Mononuclear cell (primary cell): ENCODE measurements around the gene KCNQ2. TPM values are rescaled to one million over a fixed set of nuclear protein-coding genes. Genes with fewer than 3 reads are reported as not detected.

Experiments
- H3K27me3 ChIP-seq: 2 replicates; pipeline ENCODE4 v1.6.0; 2011; ENCODE audit warnings: low read length, control low read depth; ENCODE audit not compliant: insufficient read depth
- H3K4me1 ChIP-seq: 2 replicates; pipeline ENCODE4 v1.5.1; 2011; ENCODE audit warnings: mild to moderate bottlenecking, low read length, control low read depth; ENCODE audit not compliant: insufficient read depth
- H3K4me3 ChIP-seq: 2 replicates; pipeline ENCODE4 v1.5.1; 2011; ENCODE audit warnings: mild to moderate bottlenecking, low read length, moderate library complexity
- H3K9me3 ChIP-seq: 2 replicates; pipeline ENCODE4 v1.5.1; 2011; ENCODE audit warnings: low read depth, mild to moderate bottlenecking, control low read depth, low read length
- total RNA-seq: library from RNA; depleted of rRNA; stranded (reverse); fragments of >200 nt; gene quantifications from one replicate; pipeline ENCODE4 v1.2.3, GENCODE V29; 2012

The KCNQ2 gene
- total RNA-seq, 1 donor = under 0.01 TPM

DNA sequence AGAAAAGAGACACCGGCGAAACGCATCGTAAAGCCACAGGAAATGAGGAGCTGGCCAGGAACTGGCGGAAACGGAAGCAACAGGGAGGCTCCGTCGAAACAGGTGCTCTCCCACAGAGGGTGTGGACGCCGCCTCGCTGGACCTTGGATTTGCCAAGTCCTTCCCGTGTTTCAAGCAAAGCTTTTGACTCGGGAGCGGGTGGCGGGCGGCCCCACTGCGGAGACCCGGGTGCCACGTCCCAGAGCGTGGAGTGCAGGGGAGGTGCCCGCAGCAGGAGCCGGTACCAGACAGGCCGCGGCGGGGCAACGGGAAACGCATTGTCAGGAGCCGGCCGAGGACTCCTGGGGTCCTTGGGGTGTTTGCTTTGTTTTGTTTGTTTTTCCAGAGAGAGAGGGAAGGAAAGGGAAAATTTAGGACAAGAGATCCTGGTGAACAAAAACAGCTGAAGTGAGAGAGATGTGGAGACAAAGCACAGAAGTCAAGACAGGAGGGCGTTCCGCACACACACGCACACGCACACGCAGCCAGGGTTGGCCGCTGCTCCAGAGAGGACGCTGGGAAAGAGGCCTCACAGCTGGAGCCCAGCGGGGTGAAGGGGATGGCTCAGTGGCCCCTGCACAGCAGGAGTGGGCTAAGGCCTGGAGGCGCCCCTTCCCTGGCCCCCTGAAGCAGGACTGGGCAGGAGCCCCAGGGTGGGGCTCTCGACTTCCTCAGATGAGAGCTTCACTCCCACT lies 60.4 kb downstream of the KCNQ2 start:
- no peaks in the 10 kb centered on the region for H3K4me1 ChIP-seq
- H3K27me3 ChIP-seq = no peaks in the 10 kb centered on the region
- no peak overlapping the region for H3K4me3 ChIP-seq
- H3K9me3 ChIP-seq = no peaks in the 10 kb centered on the region

DNA sequence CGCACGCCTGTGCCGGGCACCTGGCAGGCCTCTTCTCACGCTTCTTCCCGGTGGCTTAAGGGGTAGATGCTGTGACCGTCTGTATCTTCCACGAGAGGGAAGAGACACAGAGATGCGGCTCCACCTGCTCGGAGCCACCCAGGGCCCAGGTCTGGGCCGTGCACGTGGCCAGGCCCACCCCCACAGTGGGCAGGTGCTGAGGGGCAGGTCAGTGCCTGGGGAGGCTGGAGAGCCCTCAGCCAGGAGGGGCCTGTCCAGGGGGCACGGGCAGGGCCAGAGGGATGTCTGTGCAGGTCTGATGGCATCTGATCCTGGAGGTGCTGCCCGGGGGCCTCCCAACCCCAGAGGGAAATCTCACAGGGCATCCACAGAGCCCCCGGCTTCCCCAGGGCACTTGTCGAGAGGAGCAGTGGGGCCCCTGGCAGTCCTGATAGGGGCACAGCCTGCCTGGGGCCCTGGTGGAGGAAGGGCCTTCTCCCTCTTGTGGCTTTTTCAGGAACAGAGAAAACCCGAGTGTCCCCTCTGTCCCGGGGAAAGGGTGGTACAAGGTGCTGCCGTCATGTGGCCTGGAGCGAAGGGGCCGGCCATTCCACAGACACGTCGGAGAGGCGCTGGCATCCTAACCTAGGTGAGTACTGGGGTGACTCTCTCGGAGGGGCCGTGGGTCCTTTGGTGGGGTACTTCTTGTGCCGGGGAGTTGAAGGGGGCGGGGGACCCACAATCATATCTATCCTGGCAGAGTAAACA lies 61.1 kb downstream of the KCNQ2 start:
- Histone ChIP-seq H3K4me3 (no peak overlapping the region), H3K4me1 (no peaks in the 10 kb centered on the region), H3K9me3 (no peaks in the 10 kb centered on the region), H3K27me3 (no peaks in the 10 kb centered on the region)

GRCh38 chr20:63409834-63410435 lies 62.5 kb downstream of the KCNQ2 start:
- Histone ChIP-seq H3K9me3 (no peaks in the 10 kb centered on the region), H3K27me3 (no peaks in the 10 kb centered on the region), H3K4me3 (no peak overlapping the region), H3K4me1 (no peaks in the 10 kb centered on the region)

DNA sequence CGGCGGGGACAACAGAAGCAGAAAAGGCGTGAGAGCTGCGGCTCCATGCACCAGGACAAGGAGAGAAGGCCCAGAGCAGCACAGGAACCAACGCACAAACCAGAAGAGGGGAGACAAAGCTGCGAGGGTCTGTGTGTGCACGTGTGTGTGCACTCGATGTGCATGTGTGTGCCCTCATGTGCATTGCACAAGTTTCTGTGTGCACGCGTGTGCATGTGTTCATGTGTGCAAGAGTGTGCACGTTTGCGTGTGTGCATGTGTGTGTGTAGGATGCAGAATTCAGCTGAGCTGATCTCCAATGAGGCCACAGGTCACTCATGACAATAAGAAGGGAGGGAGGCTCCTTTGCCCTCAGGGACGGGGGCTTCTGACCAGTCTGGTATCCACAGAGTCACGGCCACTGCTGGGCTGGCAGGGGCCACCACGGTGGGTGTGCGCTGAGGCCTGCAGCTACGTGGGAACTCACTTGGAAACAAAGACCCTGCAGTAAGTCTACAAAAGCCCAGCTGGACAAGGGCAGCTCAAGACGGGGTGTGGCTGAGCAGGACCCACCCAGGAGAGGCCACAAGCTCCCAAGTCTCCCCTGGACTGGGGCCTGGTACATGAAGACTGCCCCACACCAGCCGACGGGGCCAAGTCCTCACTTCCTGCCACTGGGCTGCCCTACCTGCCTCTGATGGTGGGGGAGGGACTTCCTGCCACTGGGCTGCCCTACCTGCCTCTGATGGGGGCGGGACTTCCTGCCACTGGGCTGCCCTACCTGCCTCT lies 63.2 kb downstream of the KCNQ2 start:
- H3K4me3 ChIP-seq = no peak overlapping the region
- no peaks in the 10 kb centered on the region for H3K9me3 ChIP-seq
- H3K27me3 ChIP-seq = no peaks in the 10 kb centered on the region
- no peaks in the 10 kb centered on the region for H3K4me1 ChIP-seq

GRCh38 chr20:63408684-63409046 lies 63.8 kb downstream of the KCNQ2 start:
- H3K27me3 ChIP-seq = no peaks in the 10 kb centered on the region
- no peaks in the 10 kb centered on the region for H3K4me1 ChIP-seq
- no peaks in the 10 kb centered on the region for H3K9me3 ChIP-seq
- no peak overlapping the region for H3K4me3 ChIP-seq

DNA sequence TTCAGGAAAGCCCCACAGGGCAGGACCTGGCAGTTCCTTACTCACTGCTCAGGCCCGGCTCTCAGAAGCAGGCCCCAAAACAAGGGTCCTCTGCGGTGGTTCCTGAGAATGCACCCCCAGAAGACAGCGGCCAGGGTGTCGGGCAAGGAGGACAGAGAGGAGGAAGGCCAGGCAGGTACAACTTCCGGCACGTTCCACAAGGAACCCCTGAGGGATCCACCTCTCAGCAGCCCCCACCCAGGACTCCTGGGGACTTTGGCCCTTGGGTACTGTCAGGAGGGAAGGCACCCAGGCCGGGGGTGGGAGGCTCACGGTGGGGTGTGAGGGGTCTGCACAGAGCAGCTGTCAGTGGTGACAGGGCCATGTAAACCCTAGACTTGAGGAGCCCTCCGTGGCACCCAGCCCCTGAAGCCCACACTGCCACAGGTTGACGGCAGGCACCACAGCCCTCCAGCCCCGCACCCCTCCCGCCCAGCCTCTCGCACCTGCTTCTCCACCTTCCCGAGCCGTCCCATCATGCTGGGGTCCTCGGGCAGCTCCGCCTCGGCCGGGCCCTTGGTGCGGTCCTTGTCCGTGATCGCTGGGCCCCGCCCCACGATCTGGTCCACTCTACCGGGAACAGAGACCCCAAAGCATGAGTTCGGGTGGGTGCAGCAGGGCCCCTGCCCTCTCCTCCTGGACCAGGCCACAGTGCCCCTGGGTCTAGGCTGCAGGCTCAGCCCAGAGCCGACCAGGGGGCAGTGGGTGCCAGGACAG lies 64.3 kb downstream of the KCNQ2 start:
- H3K4me3 ChIP-seq = no peak overlapping the region
- no peaks in the 10 kb centered on the region for H3K9me3 ChIP-seq
- no peaks in the 10 kb centered on the region for H3K4me1 ChIP-seq
- no peaks in the 10 kb centered on the region for H3K27me3 ChIP-seq

GRCh38 chr20:63406617-63407245 lies 65.7 kb downstream of the KCNQ2 start:
- Histone ChIP-seq H3K27me3 (no peaks in the 10 kb centered on the region), H3K9me3 (no peaks in the 10 kb centered on the region), H3K4me1 (no peaks in the 10 kb centered on the region), H3K4me3 (no peak overlapping the region)

DNA sequence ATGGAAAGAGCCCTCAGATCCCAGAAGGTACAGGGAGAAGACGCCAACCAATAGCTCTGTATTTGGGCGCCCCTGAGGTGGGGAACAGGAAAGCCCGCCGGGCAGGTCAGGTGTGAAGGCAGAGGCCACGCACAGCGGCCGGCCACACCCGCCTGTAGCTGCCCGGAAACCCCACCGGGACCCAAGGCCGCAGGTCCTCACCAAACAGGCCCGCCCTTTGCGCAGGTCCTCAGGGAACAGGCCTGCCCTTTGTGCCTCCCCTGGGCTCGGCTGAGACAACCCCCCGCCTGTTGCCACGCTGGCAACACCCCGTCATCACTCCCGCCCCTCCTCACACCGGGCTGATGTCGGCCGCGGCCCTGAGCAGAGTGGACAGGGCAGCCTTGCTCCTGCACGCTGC lies 66.4 kb downstream of the KCNQ2 start:
- no peaks in the 10 kb centered on the region for H3K9me3 ChIP-seq
- H3K27me3 ChIP-seq = no peaks in the 10 kb centered on the region
- H3K4me3 ChIP-seq = no peak overlapping the region
- no peaks in the 10 kb centered on the region for H3K4me1 ChIP-seq

DNA sequence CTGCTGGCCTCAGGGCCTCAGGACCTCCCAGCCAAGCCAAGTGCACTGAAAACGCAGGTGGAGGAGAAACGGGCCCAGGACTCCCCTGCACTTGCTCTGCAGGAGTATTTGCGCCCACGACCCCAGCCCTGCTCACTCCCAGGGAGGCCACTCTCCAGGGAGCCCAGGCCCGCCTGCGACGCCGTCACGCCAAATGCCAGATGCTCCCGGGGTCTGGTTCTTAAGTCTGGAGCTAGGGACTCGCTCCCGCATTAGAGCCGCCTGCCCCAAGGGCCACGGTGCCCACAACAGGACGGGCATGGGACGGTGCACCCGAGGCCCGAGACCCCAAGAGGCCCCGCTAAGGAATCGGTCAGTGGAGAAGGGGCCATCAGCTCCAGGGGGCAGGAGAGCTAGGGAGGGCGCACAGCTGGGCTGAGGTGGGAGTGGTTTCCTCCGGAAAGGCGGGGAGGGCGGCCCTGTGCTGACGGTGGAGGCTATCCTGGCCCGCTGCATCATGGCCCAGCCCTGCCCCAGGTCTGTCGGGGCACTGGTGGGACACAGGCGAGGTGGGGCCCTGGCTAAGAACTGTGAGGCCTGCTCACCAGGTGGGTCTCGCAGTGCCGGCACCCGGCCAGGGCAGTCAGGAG lies 67.2 kb downstream of the KCNQ2 start:
- no peaks in the 10 kb centered on the region for H3K4me1 ChIP-seq
- H3K9me3 ChIP-seq = no peaks in the 10 kb centered on the region
- H3K27me3 ChIP-seq = no peaks in the 10 kb centered on the region
- H3K4me3 ChIP-seq = no peak overlapping the region

DNA sequence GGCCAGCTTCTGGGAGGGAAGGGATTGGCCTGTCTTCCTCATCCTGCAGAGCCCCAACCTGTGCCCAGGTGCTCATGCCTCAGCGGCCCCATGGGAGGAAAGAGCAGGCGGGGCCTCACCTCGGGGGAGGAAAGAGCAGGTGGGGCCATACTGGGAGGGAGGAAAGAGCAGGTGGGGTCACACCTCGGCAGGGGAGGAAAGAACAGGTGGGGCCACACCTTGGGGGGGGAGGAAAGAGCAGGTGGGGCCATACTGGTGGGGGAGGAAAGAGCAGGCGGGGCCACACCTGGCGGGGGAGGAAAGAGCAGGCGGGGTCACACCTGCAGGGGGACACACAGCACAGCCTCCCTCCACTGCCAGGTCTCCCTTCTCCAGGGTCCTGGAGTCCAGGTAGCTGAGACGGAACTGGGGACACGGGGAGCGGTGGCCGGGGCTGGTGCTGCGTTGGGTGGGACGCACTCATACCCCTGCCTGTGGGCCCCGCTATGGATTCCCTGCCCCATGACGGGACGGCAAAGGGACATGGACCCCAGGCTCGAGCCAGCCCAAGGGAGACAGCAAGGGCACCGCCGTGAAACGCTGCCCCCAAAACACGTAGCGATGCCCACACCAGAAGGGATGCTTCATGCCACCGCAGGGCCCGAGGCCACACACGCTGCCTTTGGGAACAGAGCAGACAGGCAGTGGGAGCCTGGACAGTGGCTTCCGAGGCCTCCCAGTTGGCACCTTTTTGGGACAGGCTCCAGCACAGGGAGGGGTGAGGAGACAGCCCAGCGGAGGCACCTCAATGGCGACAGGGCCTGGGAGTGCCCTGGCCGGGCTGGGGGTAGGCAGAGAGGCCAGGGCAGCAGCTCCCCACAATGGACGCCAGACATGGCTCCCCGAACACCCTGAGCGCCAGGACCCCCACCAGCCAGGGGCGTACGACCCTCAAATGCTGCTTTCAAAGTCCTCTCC lies 68.0 kb downstream of the KCNQ2 start:
- no peaks in the 10 kb centered on the region for H3K9me3 ChIP-seq
- H3K4me3 ChIP-seq = no peak overlapping the region
- no peaks in the 10 kb centered on the region for H3K27me3 ChIP-seq
- H3K4me1 ChIP-seq = no peaks in the 10 kb centered on the region

- Histone ChIP-seq H3K27me3 (no peaks in the 10 kb centered on the region), H3K4me1 (no peaks in the 10 kb centered on the region), H3K4me3 (no peak overlapping the region), H3K9me3 (no peaks in the 10 kb centered on the region)
These were observed 68.9 kb downstream of the KCNQ2 start for GRCh38 chr20:63403403-63404105.

- Histone ChIP-seq H3K4me3 (no peak overlapping the region), H3K9me3 (no peaks in the 10 kb centered on the region), H3K4me1 (no peaks in the 10 kb centered on the region), H3K27me3 (no peaks in the 10 kb centered on the region)
These were observed 69.6 kb downstream of the KCNQ2 start for GRCh38 chr20:63402860-63403220.
